Liver (tissue), 9 donors: ENCODE results near the gene RNPS1. TPM values are rescaled to one million over a fixed set of nuclear protein-coding genes. Genes with fewer than 3 reads are reported as not detected.

Experiments used
- DNase-seq: peaks from one replicate; pipeline ENCODE4 v3.0.0-alpha.2; 2017; ENCODE audit warnings: low spot score
- H3K27ac ChIP-seq, 2 donors: one replicate each; pipeline ENCODE4 v1.7.0; 2013; ENCODE audit warnings: inconsistent platforms in 2 of 2, low read length in 2 of 2, control low read depth in 1 of 2, low read depth in 1 of 2, mild to moderate bottlenecking in 1 of 2
- H3K27me3 ChIP-seq, 4 donors: one replicate each; pipeline versions ENCODE4 v1.6.1 to v1.7.0; 2013; ENCODE audit warnings: low read length in 3 of 4, inconsistent platforms in 1 of 4, mild to moderate bottlenecking in 1 of 4, moderate library complexity in 1 of 4; ENCODE audit not compliant: control insufficient read depth in 4 of 4, insufficient read depth in 4 of 4
- H3K36me3 ChIP-seq, 4 donors: one replicate each; pipeline versions ENCODE4 v1.6.1 to v1.7.0; 2013; ENCODE audit warnings: low read length in 3 of 4, mild to moderate bottlenecking in 3 of 4, low read depth in 1 of 4, moderate library complexity in 1 of 4; ENCODE audit not compliant: control insufficient read depth in 4 of 4, insufficient read depth in 3 of 4
- H3K4me1 ChIP-seq, 4 donors: one replicate each; pipeline versions ENCODE4 v1.6.1 to v1.7.0; 2013; ENCODE audit warnings: low read length in 3 of 4, mild to moderate bottlenecking in 3 of 4, moderate library complexity in 1 of 4; ENCODE audit not compliant: control insufficient read depth in 4 of 4, insufficient read depth in 4 of 4
- H3K4me3 ChIP-seq, 3 donors: one replicate each; pipeline versions ENCODE4 v1.6.1 to v1.7.0; 2013; ENCODE audit warnings: low read length in 3 of 3, control low read depth in 1 of 3, low read depth in 1 of 3, mild to moderate bottlenecking in 1 of 3
- H3K9ac ChIP-seq, 2 donors: one replicate each; pipeline ENCODE4 v1.7.0; 2013; ENCODE audit warnings: low read length in 2 of 2, mild to moderate bottlenecking in 2 of 2, moderate library complexity in 2 of 2, control low read depth in 1 of 2, low read depth in 1 of 2
- H3K9me3 ChIP-seq, 4 donors: one replicate each; pipeline versions ENCODE4 v1.6.1 to v1.7.0; 2013; ENCODE audit warnings: low read length in 3 of 4; ENCODE audit not compliant: control insufficient read depth in 4 of 4
- FOXA1 ChIP-seq: IDR thresholded peaks from 2 replicates; pipeline ENCODE4 v1.6.1; 2016; ENCODE audit warnings: antibody characterized with exemption
- FOXA2 ChIP-seq: IDR thresholded peaks from 2 replicates; pipeline ENCODE4 v1.6.1; 2016; ENCODE audit warnings: antibody characterized with exemption
- GABPA ChIP-seq, 2 donors: IDR thresholded peaks in 1 of 2; conservative IDR thresholded peaks in 1 of 2; 2 replicates each; pipeline ENCODE4 v1.6.1; 2016; ENCODE audit warnings: antibody characterized with exemption in 2 of 2, mild to moderate bottlenecking in 1 of 2, moderate library complexity in 1 of 2
- HNF4A ChIP-seq, 2 donors: conservative IDR thresholded peaks; 2 replicates each; pipeline ENCODE4 v1.6.1; 2016; ENCODE audit warnings: antibody characterized with exemption in 2 of 2, mild to moderate bottlenecking in 2 of 2
- HNF4G ChIP-seq: IDR thresholded peaks from 2 replicates; pipeline ENCODE4 v1.6.1; 2016; ENCODE audit warnings: antibody characterized with exemption
- JUND ChIP-seq, 2 donors: IDR thresholded peaks; 2 replicates each; pipeline ENCODE4 v1.6.1; 2016; ENCODE audit warnings: antibody characterized with exemption in 2 of 2
- NR2F2 ChIP-seq: IDR thresholded peaks from 2 replicates; pipeline ENCODE4 v1.6.1; 2016; ENCODE audit warnings: antibody characterized with exemption
- RAD21 ChIP-seq, 2 donors: IDR thresholded peaks; 2 replicates each; pipeline ENCODE4 v1.6.1; 2016; ENCODE audit warnings: antibody characterized with exemption in 2 of 2, mild to moderate bottlenecking in 2 of 2
- RXRA ChIP-seq, 2 donors: IDR thresholded peaks; 2 replicates each; pipeline ENCODE4 v1.6.1; 2017 to 2018; ENCODE audit warnings: antibody characterized with exemption in 2 of 2, mild to moderate bottlenecking in 1 of 2
- SP1 ChIP-seq: IDR thresholded peaks from 2 replicates; pipeline ENCODE4 v1.6.1; 2018; ENCODE audit warnings: antibody characterized with exemption, mild to moderate bottlenecking
- TAF1 ChIP-seq: conservative IDR thresholded peaks from 2 replicates; pipeline ENCODE4 v1.6.1; 2016; ENCODE audit warnings: antibody characterized with exemption, mild to moderate bottlenecking
- YY1 ChIP-seq: IDR thresholded peaks from 2 replicates; pipeline ENCODE4 v1.6.1; 2016; ENCODE audit warnings: antibody characterized with exemption, mild to moderate bottlenecking
- WGBS: extraction: QIAGEN DNeasy Blood & Tissue Kit; methylation state at CpG from one replicate; pipeline ENCODE4 v1.1.7; 2013; 5-methylcytosine and 5-hydroxymethylcytosine counted together
- polyA plus RNA-seq, 2 donors: library from polyadenylated mRNA; stranded (reverse) in 1 of 2; unstranded in 1 of 2; fragments of 200-250 nt in 1 of 2; fragments of >200 nt in 1 of 2; fragmentation: Nextera tagmentation in 1 of 2; extraction: Ambion mirVana in 1 of 2; gene quantifications; one replicate each; pipeline versions ENCODE4 v1.2.1 to v1.2.3, GENCODE V29; 2013 to 2015
- total RNA-seq, 2 donors: library from RNA; depleted of rRNA; stranded (reverse); fragments of >200 nt; gene quantifications; one replicate each; pipeline ENCODE4 v1.2.3, GENCODE V29; 2014
- TF ChIP-seq, protein P1 (sequence below): IDR thresholded peaks from 2 replicates; pipeline ENCODE4 v1.6.1; 2016; ENCODE audit warnings: antibody characterized with exemption
- TF ChIP-seq, protein P2 (sequence below): IDR thresholded peaks from 2 replicates; pipeline ENCODE4 v1.6.1; 2016; ENCODE audit warnings: antibody characterized with exemption
- TF ChIP-seq, protein P3 (sequence below): fragments of 150-350 bp; IDR thresholded peaks from 2 replicates; pipeline ENCODE4 v1.5.1; 2017; ENCODE audit warnings: improper control_type of control experiment, low read depth, low read length; ENCODE audit not compliant: missing input control
- TF ChIP-seq, protein P4 (sequence below): IDR thresholded peaks from 2 replicates; pipeline ENCODE4 v1.6.1; 2016; ENCODE audit warnings: antibody characterized with exemption
- TF ChIP-seq, protein P5 (sequence below): IDR thresholded peaks from 2 replicates; pipeline ENCODE4 v1.6.1; 2016; ENCODE audit warnings: antibody characterized with exemption, mild to moderate bottlenecking
- donor health status: healthy.
- donor health status: healthy.
- donor health status: healthy.
- donor health status: healthy.
- donor health status: healthy.

The RNPS1 gene
- total and polyA plus RNA-seq, 4 donors: 31.3 to 38.2 (median 36.7) TPM

DNA sequence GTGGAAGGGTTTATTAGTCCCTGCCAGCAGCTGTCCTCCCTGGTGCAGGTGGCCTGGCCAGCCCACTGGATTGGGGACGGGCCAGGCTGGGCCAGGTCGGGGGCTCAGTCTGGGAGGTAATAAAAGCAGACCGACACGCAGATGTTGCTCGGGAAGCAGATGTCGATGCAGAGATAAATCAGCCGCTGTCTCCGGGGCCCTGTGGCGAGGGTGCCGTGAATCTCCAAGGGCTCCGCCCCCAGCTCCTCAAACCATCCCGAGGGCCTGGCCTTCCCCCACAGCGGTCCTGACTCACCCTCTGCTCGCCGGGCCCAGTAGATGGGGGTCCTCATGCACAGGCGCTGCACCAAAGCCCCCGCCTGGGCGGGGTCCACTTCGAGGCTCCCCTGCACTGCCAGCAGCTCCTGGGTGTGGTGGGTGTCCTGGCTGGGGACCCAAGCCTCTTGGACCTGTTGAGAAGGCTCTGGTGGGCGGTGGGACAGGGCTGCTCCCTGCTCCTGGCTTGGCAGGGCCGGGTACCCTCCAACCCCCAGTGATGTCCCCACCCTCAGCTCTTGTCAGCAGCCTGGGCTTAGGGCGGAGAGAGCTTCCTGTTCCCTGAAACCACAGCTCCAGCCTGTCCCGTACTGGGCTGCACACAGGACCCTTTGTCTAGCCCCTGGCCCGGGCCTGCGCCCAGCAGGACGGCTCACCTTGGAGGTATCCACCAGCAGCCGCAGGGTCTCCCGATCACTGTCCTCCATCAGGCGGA is 58.5 kb downstream of the RNPS1 start:
- TF ChIP-seq YY1 (no peak), RAD21 (IDR thresholded peaks at IDR 0.05) (no peak), JUND (IDR thresholded peaks at IDR 0.05) (no peak)
- Histone ChIP-seq H3K27me3 (no peaks in the 10 kb centered on the region), H3K4me1 (peaks cover 9 to 43% (median 29%) of the 10 kb centered on the region in 4 donors), H3K36me3 (peaks cover 0 to 24% (median 6%) of the 10 kb centered on the region in 4 donors), H3K9ac (no peak overlapping the region), H3K9me3 (no peaks in the 10 kb centered on the region), H3K4me3 (no peak overlapping the region), H3K27ac (no peak overlapping the region)
- no peak for DNase-seq
- WGBS: 95% methylated on average over 29 of the region's 29 CpGs

DNA sequence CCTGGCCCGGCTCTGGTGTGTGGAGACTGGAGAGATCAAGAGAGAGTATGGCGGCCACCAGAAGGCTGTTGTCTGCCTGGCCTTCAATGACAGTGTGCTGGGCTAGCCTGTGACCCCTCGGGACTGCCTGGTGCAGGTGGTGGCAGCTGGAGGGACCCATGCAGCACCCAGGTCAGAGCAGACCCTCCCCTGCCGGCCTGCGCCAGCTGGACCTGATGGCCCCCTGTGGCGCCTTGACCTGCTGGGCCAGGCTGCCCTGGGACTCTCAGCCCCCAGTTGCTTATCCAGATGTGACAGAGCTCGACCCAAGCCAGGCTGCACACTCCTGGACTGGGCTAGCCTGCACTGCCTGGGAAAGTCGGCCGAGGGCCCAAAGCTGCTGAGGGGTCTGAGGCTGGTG is 59.2 kb downstream of the RNPS1 start:
- no peak for DNase-seq
- Histone ChIP-seq H3K4me3 (no peak overlapping the region), H3K9ac (no peak overlapping the region), H3K36me3 (peaks cover 0 to 24% (median 6%) of the 10 kb centered on the region in 4 donors), H3K4me1 (peaks cover 9 to 38% (median 25%) of the 10 kb centered on the region in 4 donors), H3K27me3 (no peaks in the 10 kb centered on the region), H3K27ac (no peak overlapping the region), H3K9me3 (no peaks in the 10 kb centered on the region)
- WGBS: 97% methylated on average over 9 of the region's 9 CpGs
- TF ChIP-seq RXRA (IDR thresholded peaks at IDR 0.05): no peak
- no peak for TF ChIP-seq GABPA (IDR thresholded peaks at IDR 0.05 in 1 of 2, conservative IDR thresholded peaks at IDR 0.05 in 1 of 2)
- no peak for TF ChIP-seq HNF4A (conservative IDR thresholded peaks at IDR 0.05)
- no peak for TF ChIP-seq FOXA2
- TF ChIP-seq, protein P1, sequence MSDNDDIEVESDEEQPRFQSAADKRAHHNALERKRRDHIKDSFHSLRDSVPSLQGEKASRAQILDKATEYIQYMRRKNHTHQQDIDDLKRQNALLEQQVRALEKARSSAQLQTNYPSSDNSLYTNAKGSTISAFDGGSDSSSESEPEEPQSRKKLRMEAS: no peak
- TF ChIP-seq TAF1: no peak
- TF ChIP-seq YY1: no peak
- TF ChIP-seq SP1: no peak
- no peak for TF ChIP-seq HNF4G
- no peak for TF ChIP-seq JUND (IDR thresholded peaks at IDR 0.05)
- TF ChIP-seq RAD21 (IDR thresholded peaks at IDR 0.05): no peak
- no peak for TF ChIP-seq NR2F2
- TF ChIP-seq, protein P2, sequence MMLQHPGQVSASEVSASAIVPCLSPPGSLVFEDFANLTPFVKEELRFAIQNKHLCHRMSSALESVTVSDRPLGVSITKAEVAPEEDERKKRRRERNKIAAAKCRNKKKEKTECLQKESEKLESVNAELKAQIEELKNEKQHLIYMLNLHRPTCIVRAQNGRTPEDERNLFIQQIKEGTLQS: no peak

DNA sequence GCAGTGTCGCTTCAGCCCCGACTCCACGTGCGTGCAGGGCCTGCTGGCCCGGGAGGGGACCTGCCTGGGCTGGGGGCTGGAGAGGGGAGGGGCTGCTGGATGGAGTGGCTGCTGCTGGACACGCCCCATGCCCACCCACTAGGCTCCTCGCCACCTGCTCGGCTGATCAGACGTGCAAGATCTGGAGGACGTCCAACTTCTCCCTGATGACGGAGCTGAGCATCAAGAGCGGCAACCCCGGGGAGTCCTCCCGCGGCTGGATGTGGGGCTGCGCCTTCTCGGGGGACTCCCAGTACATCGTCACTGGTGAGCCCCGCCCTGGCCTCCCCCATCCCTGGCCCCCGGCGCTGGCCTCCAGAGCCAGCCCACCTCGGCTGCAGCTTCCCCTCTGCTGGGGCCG is 59.6 kb downstream of the RNPS1 start:
- H3K27me3 ChIP-seq: no peaks in the 10 kb centered on the region
- 92% methylated on average over 23 of the region's 23 CpGs for WGBS
- no peaks in the 10 kb centered on the region for H3K9me3 ChIP-seq
- no peak overlapping the region for H3K9ac ChIP-seq
- H3K27ac ChIP-seq: no peak overlapping the region
- TF ChIP-seq, protein P3, sequence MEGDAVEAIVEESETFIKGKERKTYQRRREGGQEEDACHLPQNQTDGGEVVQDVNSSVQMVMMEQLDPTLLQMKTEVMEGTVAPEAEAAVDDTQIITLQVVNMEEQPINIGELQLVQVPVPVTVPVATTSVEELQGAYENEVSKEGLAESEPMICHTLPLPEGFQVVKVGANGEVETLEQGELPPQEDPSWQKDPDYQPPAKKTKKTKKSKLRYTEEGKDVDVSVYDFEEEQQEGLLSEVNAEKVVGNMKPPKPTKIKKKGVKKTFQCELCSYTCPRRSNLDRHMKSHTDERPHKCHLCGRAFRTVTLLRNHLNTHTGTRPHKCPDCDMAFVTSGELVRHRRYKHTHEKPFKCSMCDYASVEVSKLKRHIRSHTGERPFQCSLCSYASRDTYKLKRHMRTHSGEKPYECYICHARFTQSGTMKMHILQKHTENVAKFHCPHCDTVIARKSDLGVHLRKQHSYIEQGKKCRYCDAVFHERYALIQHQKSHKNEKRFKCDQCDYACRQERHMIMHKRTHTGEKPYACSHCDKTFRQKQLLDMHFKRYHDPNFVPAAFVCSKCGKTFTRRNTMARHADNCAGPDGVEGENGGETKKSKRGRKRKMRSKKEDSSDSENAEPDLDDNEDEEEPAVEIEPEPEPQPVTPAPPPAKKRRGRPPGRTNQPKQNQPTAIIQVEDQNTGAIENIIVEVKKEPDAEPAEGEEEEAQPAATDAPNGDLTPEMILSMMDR: no peak
- TF ChIP-seq SP1: no peak
- no peak for TF ChIP-seq FOXA2
- TF ChIP-seq, protein P4, sequence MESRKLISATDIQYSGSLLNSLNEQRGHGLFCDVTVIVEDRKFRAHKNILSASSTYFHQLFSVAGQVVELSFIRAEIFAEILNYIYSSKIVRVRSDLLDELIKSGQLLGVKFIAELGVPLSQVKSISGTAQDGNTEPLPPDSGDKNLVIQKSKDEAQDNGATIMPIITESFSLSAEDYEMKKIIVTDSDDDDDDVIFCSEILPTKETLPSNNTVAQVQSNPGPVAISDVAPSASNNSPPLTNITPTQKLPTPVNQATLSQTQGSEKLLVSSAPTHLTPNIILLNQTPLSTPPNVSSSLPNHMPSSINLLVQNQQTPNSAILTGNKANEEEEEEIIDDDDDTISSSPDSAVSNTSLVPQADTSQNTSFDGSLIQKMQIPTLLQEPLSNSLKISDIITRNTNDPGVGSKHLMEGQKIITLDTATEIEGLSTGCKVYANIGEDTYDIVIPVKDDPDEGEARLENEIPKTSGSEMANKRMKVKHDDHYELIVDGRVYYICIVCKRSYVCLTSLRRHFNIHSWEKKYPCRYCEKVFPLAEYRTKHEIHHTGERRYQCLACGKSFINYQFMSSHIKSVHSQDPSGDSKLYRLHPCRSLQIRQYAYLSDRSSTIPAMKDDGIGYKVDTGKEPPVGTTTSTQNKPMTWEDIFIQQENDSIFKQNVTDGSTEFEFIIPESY: no peak
- TF ChIP-seq TAF1: no peak
- TF ChIP-seq, protein P5, sequence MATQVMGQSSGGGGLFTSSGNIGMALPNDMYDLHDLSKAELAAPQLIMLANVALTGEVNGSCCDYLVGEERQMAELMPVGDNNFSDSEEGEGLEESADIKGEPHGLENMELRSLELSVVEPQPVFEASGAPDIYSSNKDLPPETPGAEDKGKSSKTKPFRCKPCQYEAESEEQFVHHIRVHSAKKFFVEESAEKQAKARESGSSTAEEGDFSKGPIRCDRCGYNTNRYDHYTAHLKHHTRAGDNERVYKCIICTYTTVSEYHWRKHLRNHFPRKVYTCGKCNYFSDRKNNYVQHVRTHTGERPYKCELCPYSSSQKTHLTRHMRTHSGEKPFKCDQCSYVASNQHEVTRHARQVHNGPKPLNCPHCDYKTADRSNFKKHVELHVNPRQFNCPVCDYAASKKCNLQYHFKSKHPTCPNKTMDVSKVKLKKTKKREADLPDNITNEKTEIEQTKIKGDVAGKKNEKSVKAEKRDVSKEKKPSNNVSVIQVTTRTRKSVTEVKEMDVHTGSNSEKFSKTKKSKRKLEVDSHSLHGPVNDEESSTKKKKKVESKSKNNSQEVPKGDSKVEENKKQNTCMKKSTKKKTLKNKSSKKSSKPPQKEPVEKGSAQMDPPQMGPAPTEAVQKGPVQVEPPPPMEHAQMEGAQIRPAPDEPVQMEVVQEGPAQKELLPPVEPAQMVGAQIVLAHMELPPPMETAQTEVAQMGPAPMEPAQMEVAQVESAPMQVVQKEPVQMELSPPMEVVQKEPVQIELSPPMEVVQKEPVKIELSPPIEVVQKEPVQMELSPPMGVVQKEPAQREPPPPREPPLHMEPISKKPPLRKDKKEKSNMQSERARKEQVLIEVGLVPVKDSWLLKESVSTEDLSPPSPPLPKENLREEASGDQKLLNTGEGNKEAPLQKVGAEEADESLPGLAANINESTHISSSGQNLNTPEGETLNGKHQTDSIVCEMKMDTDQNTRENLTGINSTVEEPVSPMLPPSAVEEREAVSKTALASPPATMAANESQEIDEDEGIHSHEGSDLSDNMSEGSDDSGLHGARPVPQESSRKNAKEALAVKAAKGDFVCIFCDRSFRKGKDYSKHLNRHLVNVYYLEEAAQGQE: no peak
- no peak for TF ChIP-seq FOXA1
- TF ChIP-seq, protein P2: no peak
- no peak for TF ChIP-seq JUND (IDR thresholded peaks at IDR 0.05)
- TF ChIP-seq HNF4G: no peak
- TF ChIP-seq RXRA (IDR thresholded peaks at IDR 0.05): no peak
- no peak for TF ChIP-seq YY1
- TF ChIP-seq, protein P1: no peak
- TF ChIP-seq HNF4A (conservative IDR thresholded peaks at IDR 0.05): no peak
- DNase-seq: no peak
- peaks cover 8 to 33% (median 20%) of the 10 kb centered on the region in 4 donors for H3K4me1 ChIP-seq
- H3K4me3 ChIP-seq: no peak overlapping the region
- H3K36me3 ChIP-seq: peaks cover 0 to 24% (median 6%) of the 10 kb centered on the region in 4 donors
